Spleen (tissue), 11 donors: ENCODE measurements around the gene ABLIM3. TPM values are rescaled to one million over a fixed set of nuclear protein-coding genes. Genes with fewer than 3 reads are reported as not detected.

Experiments used
- DNase-seq: peaks from one replicate; pipeline ENCODE4 v3.0.0-alpha.2; 2020
- H3K27ac ChIP-seq, 8 donors: fragments of 200-600 bp; sonication (generic) in 7 of 8; 1 replicate in 4 of 8; 2 replicates in 4 of 8; pipeline versions ENCODE4 v1.5.0 to v1.8.0; 2016 to 2021; ENCODE audit warnings: inconsistent platforms in 4 of 8, mild to moderate bottlenecking in 4 of 8, moderate library complexity in 1 of 8
- H3K27me3 ChIP-seq, 7 donors: fragments of 200-600 bp; sonication (generic) in 6 of 7; replicated peaks in 1 of 7; 1 replicate in 4 of 7; 2 replicates in 3 of 7; pipeline versions ENCODE4 v1.5.0 to v1.8.0; 2016 to 2021; ENCODE audit warnings: inconsistent platforms in 3 of 7, mild to moderate bottlenecking in 1 of 7
- H3K36me3 ChIP-seq, 6 donors: fragments of 200-600 bp; sonication (generic) in 5 of 6; 1 replicate in 4 of 6; 2 replicates in 2 of 6; pipeline versions ENCODE4 v1.5.0 to v1.8.0; 2016 to 2021; ENCODE audit warnings: inconsistent platforms in 2 of 6
- H3K4me1 ChIP-seq, 6 donors: fragments of 200-600 bp; sonication (generic) in 5 of 6; 1 replicate in 3 of 6; 2 replicates in 3 of 6; pipeline versions ENCODE4 v1.5.0 to v1.8.0; 2016 to 2021; ENCODE audit warnings: inconsistent platforms in 3 of 6
- H3K4me3 ChIP-seq, 8 donors: fragments of 200-600 bp; sonication (generic) in 7 of 8; 1 replicate in 4 of 8; 2 replicates in 4 of 8; pipeline versions ENCODE4 v1.5.0 to v1.8.0; 2016 to 2021; ENCODE audit warnings: inconsistent platforms in 4 of 8, mild to moderate bottlenecking in 4 of 8, moderate library complexity in 2 of 8
- H3K9me3 ChIP-seq, 8 donors: fragments of 200-600 bp; sonication (generic) in 7 of 8; 1 replicate in 4 of 8; 2 replicates in 4 of 8; pipeline versions ENCODE4 v1.5.0 to v1.8.0; 2016 to 2021; ENCODE audit warnings: inconsistent platforms in 4 of 8
- CTCF ChIP-seq, 11 experiments: fragments of 200-600 bp in 7 of 11; fragments of 450-650 bp in 4 of 11; sonication (generic) in 4 of 11; IDR thresholded peaks in 8 of 11; conservative IDR thresholded peaks in 3 of 11; 1 replicate in 7 of 11; 2 replicates in 4 of 11; pipeline versions ENCODE4 v1.4.0 to v1.8.0; 2016 to 2021; ENCODE audit warnings: antibody characterized with exemption in 11 of 11, inconsistent platforms in 4 of 11, mild to moderate bottlenecking in 1 of 11
- POLR2A ChIP-seq, 3 donors: fragments of 450-650 bp; IDR thresholded peaks; one replicate each; pipeline ENCODE4 v1.5.1; 2017; ENCODE audit warnings: antibody characterized with exemption in 3 of 3, mild to moderate bottlenecking in 1 of 3
- POLR2AphosphoS5 ChIP-seq, 3 donors: sonication (generic); formaldehyde crosslinking; IDR thresholded peaks; one replicate each; pipeline ENCODE4 v1.5.1; 2017; ENCODE audit warnings: antibody characterized with exemption in 3 of 3
- WGBS, 5 donors: extraction: QIAGEN DNeasy Blood & Tissue Kit in 3 of 5; methylation state at CpG; one replicate each; pipeline versions ENCODE4 v1.1.5 to v1.1.7; 2013 to 2018; 5-methylcytosine and 5-hydroxymethylcytosine counted together
- intact Hi-C: fragments of 100-400 bp; cut with DNase I; formaldehyde crosslinking; loops from one replicate; pipeline ENCODE4 v1.15.0; 2023; ENCODE audit warnings: low total_unique reads
- polyA plus RNA-seq, 3 donors: library from polyadenylated mRNA; stranded (reverse); fragments of 200-250 nt; gene quantifications; one replicate each; pipeline ENCODE4 v1.2.1, GENCODE V29; 2013
- total RNA-seq, 7 donors: library from RNA; depleted of rRNA in 3 of 7; stranded (reverse); fragments of >200 nt in 3 of 7; fragmentation: NEBNext Ultra II Directional in 4 of 7; extraction: Animal tissue kit (Norgen Biotek cat#: 25700) in 4 of 7; gene quantifications; one replicate each; pipeline versions ENCODE4 v1.1.0 to v1.2.1, GENCODE V29; 2016 to 2021
- donor health status: healthy with polysubstance abuse.
- donor health status: DM: no; HTN: no; CAD: no; lungs with moderate emphysema.
- donor health status: DM: no; HTN: no; CAD: no.
- donor health status: Bipolar disorder and iron deficiency.
- donor health status: healthy.
- donor health status: DM: no; HTN: no; CAD: no.
- donor health status: DM: yes; HTN: yes; CAD: no.

Gene ABLIM3
- total and polyA plus RNA-seq, 10 donors: 3.3 to 32.9 (median 13.6) TPM

DNA sequence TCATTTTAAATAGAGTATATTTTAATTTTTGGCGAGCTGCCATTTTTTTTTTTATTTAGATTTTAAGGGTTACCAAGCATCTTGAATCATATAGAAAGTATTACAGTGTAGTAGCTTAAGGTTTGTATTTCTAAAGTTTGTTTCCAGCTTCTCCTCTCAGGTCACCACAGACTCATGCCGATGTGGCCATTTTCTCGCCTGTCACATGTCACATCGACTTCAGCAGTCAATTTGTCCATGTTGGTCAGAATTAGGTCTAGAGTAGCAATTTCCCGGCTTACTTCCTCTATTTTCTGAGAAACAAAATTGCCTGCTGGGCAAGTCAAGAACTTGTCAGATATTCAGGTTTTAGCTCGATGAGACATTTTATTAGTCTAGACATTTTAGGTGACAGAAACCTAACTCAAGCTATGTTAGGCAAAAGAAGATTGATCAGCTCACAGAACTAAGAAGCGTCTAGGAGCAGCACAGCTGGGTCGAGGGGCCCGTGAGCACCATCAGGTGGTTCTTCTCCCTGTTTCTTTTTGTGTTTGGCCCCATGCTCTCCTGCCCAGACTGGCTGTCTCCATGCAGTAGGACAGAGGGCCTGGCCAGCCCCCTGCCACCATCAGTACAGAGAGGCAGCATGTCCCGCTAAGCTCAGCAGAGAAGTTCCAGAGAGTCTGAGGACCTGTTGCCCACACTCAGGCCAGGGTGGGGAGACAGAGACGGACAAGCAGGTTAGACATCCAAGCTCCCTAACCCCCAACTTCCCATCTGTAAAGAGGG, 82.0 kb downstream of the ABLIM3 start:
- H3K27ac ChIP-seq: peak overlapping the region in 4 of 8 donors; percentile 58 to 71 (median 62)
- WGBS, 5 donors: 63 to 71% (median 66%) methylated on average over 10 to 11 of the region's 11 CpGs
- DNase-seq: no peak
- peaks cover 0 to 33% (median 8%) of the 10 kb centered on the region in 6 donors for H3K4me1 ChIP-seq
- intact Hi-C loops: loop anchor here (10.0 kb wide), 1 partner anchor 78 kb away; the partner anchor contains the start of gene ABLIM3
- H3K36me3 ChIP-seq: peaks cover 0 to 3% (median 0%) of the 10 kb centered on the region in 6 donors
- H3K27me3 ChIP-seq: no peaks in the 10 kb centered on the region
- H3K9me3 ChIP-seq: no peaks in the 10 kb centered on the region
- H3K4me3 ChIP-seq: no peak overlapping the region
- no peak for TF ChIP-seq POLR2A (IDR thresholded peaks at IDR 0.05)
- no peak for TF ChIP-seq CTCF (IDR thresholded peaks at IDR 0.05 in 8 of 11, conservative IDR thresholded peaks at IDR 0.05 in 3 of 11)
- TF ChIP-seq POLR2AphosphoS5 (IDR thresholded peaks at IDR 0.05): no peak

GRCh38 chr5:149224282-149224681, 83.0 kb downstream of the ABLIM3 start:
- no peaks in the 10 kb centered on the region for H3K36me3 ChIP-seq
- DNase-seq: no peak
- no peaks in the 10 kb centered on the region for H3K27me3 ChIP-seq
- intact Hi-C loops: loop anchor here (10.0 kb wide), 1 partner anchor 79 kb away; the partner anchor contains the start of gene ABLIM3
- TF ChIP-seq POLR2AphosphoS5 (IDR thresholded peaks at IDR 0.05): no peak
- no peak for TF ChIP-seq POLR2A (IDR thresholded peaks at IDR 0.05)
- TF ChIP-seq CTCF (IDR thresholded peaks at IDR 0.05 in 8 of 11, conservative IDR thresholded peaks at IDR 0.05 in 3 of 11): no peak
- peaks cover 2 to 43% (median 13%) of the 10 kb centered on the region in 6 donors for H3K4me1 ChIP-seq
- 84 to 94% (median 90%) methylated on average over 5 of the region's 5 CpGs for WGBS, 5 donors
- H3K27ac ChIP-seq: no peak overlapping the region
- H3K9me3 ChIP-seq: no peaks in the 10 kb centered on the region
- H3K4me3 ChIP-seq: no peak overlapping the region

GRCh38 chr5:149227168-149227826, 86.0 kb downstream of the ABLIM3 start:
- Histone ChIP-seq H3K27me3 (peaks cover 0 to 25% (median 0%) of the 10 kb centered on the region in 7 donors), H3K9me3 (no peaks in the 10 kb centered on the region), H3K36me3 (no peaks in the 10 kb centered on the region), H3K27ac (no peak overlapping the region), H3K4me3 (no peak overlapping the region), H3K4me1 (peaks cover 4 to 36% (median 16%) of the 10 kb centered on the region in 6 donors)
- TF ChIP-seq POLR2A (IDR thresholded peaks at IDR 0.05) (no peak), POLR2AphosphoS5 (IDR thresholded peaks at IDR 0.05) (no peak)
- WGBS, 5 donors: 66 to 82% (median 73%) methylated on average over 2 of the region's 2 CpGs
- intact Hi-C loops: loop anchor here (10.0 kb wide), 1 partner anchor 82 kb away; the partner anchor contains the start of gene ABLIM3
- DNase-seq: no peak

DNA sequence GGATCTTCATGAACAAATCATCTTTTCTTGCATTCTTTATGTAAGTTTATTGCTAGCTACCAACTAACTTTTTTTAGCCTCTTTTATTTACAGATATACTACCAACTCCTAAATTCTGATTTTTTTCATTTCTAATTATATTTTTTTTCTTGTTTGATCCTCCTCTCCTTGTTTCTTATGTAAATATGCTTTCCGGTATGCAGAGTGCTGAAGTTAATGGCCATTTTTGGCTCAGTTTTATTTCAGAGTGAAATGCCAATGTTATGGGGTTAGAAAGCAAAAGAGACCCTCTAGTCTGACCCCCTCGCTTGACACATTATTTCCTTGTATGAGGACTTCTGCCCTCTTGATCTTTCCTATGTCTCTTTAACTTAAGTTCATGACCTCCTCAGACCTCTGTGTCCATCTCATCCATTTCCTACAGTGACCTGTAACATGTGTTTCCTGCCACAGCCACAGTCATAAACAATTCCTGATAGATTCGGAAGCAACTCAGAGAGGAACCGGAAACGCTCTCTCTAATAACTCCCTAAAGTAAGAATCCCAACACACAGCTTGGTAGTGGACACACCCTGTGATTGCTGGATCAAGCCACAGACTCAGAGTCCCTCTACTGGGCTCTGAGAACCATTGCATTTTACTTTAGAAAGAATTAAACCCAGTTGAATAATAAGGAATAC, 87.5 kb downstream of the ABLIM3 start:
- no peak for DNase-seq
- Histone ChIP-seq H3K36me3 (peaks cover 0 to 8% (median 0%) of the 10 kb centered on the region in 6 donors), H3K27ac (peak overlapping the region in 7 of 8 donors; percentile 23 to 59 (median 48)), H3K27me3 (peaks cover 0 to 39% (median 3%) of the 10 kb centered on the region in 7 donors), H3K4me1 (peaks cover 4 to 31% (median 14%) of the 10 kb centered on the region in 6 donors), H3K9me3 (no peaks in the 10 kb centered on the region), H3K4me3 (no peak overlapping the region)
- intact Hi-C loops: loop anchor here (10.0 kb wide), 1 partner anchor 84 kb away; the partner anchor contains the start of gene ABLIM3
- WGBS, 5 donors: 20 to 34% (median 25%) methylated on average over 5 of the region's 5 CpGs
- TF ChIP-seq POLR2A (IDR thresholded peaks at IDR 0.05): no peak
- TF ChIP-seq CTCF (IDR thresholded peaks at IDR 0.05 in 8 of 11, conservative IDR thresholded peaks at IDR 0.05 in 3 of 11): peak; percentile 26 to 84 (median 58)
- TF ChIP-seq POLR2AphosphoS5 (IDR thresholded peaks at IDR 0.05): peak in 1 of 3 donors; percentile 81
